HepG2 (cell line): ENCODE data around the gene C20orf96. TPM values are rescaled to one million over a fixed set of nuclear protein-coding genes. Genes with fewer than 3 reads are reported as not detected.

ENCODE experiments used
- GLMP ChIP-seq: sonication (generic); formaldehyde crosslinking; IDR thresholded peaks from 2 replicates; pipeline ENCODE4 v1.9.0; 2021; ENCODE audit warnings: missing genetic modification reagents, mild to moderate bottlenecking, borderline replicate concordance
- IRF1 ChIP-seq: sonication (generic); formaldehyde crosslinking; IDR thresholded peaks from 2 replicates; pipeline ENCODE4 v1.4.0; 2020; ENCODE audit warnings: low read depth, mild to moderate bottlenecking, missing genetic modification reagents
- KLF13 ChIP-seq: sonication (generic); formaldehyde crosslinking; IDR thresholded peaks from 2 replicates; pipeline ENCODE4 v1.4.0; 2020; ENCODE audit warnings: mild to moderate bottlenecking, missing genetic modification reagents
- MIXL1 ChIP-seq: IDR thresholded peaks from 2 replicates; pipeline ENCODE4 v1.6.1; 2016
- MXD4 ChIP-seq: IDR thresholded peaks from 2 replicates; pipeline ENCODE4 v1.6.1; 2016; ENCODE audit warnings: mild to moderate bottlenecking, missing biosample characterization, missing genetic modification reagents
- PCBP1 ChIP-seq: fragments of 200-400 bp; formaldehyde crosslinking; IDR thresholded peaks from 2 replicates; pipeline ENCODE4 v1.6.1; 2017; ENCODE audit warnings: mild to moderate bottlenecking, low read depth, low read length, borderline replicate concordance
- PCBP2 ChIP-seq: fragments of 200-400 bp; formaldehyde crosslinking; optimal IDR thresholded peaks from 2 replicates; pipeline ENCODE3; 2018; ENCODE audit warnings: low read length, low read depth; ENCODE audit not compliant: poor library complexity, severe bottlenecking
- RFXANK ChIP-seq: IDR thresholded peaks from 2 replicates; pipeline ENCODE4 v1.6.1; 2016
- SETDB1 ChIP-seq: sonication (generic); formaldehyde crosslinking; IDR thresholded peaks from 2 replicates; pipeline ENCODE4 v1.5.1; 2020; ENCODE audit warnings: missing genetic modification reagents, mild to moderate bottlenecking, borderline replicate concordance
- SNAI1 ChIP-seq: sonication (generic); formaldehyde crosslinking; IDR thresholded peaks from 2 replicates; pipeline ENCODE4 v1.5.0; 2020; ENCODE audit warnings: mild to moderate bottlenecking, missing genetic modification reagents, borderline replicate concordance
- TBL1XR1 ChIP-seq: fragments of 150-350 bp; IDR thresholded peaks from 2 replicates; pipeline ENCODE4 v1.6.1; 2014; ENCODE audit warnings: borderline replicate concordance, low read length; ENCODE audit not compliant: partially characterized antibody
- XRCC5 ChIP-seq: fragments of 200-400 bp; formaldehyde crosslinking; optimal IDR thresholded peaks from 2 replicates; pipeline ENCODE3; 2017; ENCODE audit warnings: mild to moderate bottlenecking, low read length
- ZBTB4 ChIP-seq: sonication (generic); formaldehyde crosslinking; IDR thresholded peaks from 2 replicates; pipeline ENCODE4 v1.4.0; 2020; ENCODE audit warnings: missing genetic modification reagents, mild to moderate bottlenecking, borderline replicate concordance
- ZMYM2 ChIP-seq: sonication (generic); formaldehyde crosslinking; IDR thresholded peaks from 2 replicates; pipeline ENCODE4 v1.8.0; 2022; ENCODE audit warnings: mild to moderate bottlenecking, missing genetic modification reagents
- ZNF180 ChIP-seq: sonication (generic); formaldehyde crosslinking; IDR thresholded peaks from 2 replicates; pipeline ENCODE4 v1.4.0; 2020; ENCODE audit warnings: low read depth, missing genetic modification reagents, borderline replicate concordance
- ZNF224 ChIP-seq: sonication (generic); formaldehyde crosslinking; IDR thresholded peaks from 2 replicates; pipeline ENCODE4 v1.5.0; 2020; ENCODE audit warnings: mild to moderate bottlenecking, missing genetic modification reagents
- ZNF282 ChIP-seq: fragments of 450-650 bp; IDR thresholded peaks from 2 replicates; pipeline ENCODE4 v1.6.1; 2018; ENCODE audit not compliant: partially characterized antibody
- ZNF337 ChIP-seq: sonication (generic); formaldehyde crosslinking; IDR thresholded peaks from 2 replicates; pipeline ENCODE4 v1.5.1; 2020; ENCODE audit warnings: missing genetic modification reagents, low read depth, mild to moderate bottlenecking, borderline replicate concordance
- ZNF383 ChIP-seq: sonication (generic); formaldehyde crosslinking; IDR thresholded peaks from 2 replicates; pipeline ENCODE4 v1.4.0; 2020; ENCODE audit warnings: missing genetic modification reagents, mild to moderate bottlenecking, borderline replicate concordance
- ZNF496 ChIP-seq: sonication (generic); formaldehyde crosslinking; IDR thresholded peaks from 2 replicates; pipeline ENCODE4 v1.8.1; 2023; ENCODE audit warnings: mild to moderate bottlenecking, moderate library complexity, missing genetic modification reagents; ENCODE audit not compliant: insufficient replicate concordance
- ZNF564 ChIP-seq: sonication (generic); formaldehyde crosslinking; IDR thresholded peaks from 2 replicates; pipeline ENCODE4 v1.8.1; 2023; ENCODE audit warnings: mild to moderate bottlenecking, missing genetic modification reagents
- ZNF615 ChIP-seq: sonication (generic); formaldehyde crosslinking; IDR thresholded peaks from 2 replicates; pipeline ENCODE4 v1.5.0; 2020; ENCODE audit warnings: mild to moderate bottlenecking, missing genetic modification reagents, borderline replicate concordance
- ZNF766 ChIP-seq: sonication (generic); formaldehyde crosslinking; IDR thresholded peaks from 2 replicates; pipeline ENCODE4 v1.5.0; 2020; ENCODE audit warnings: missing genetic modification reagents, borderline replicate concordance
- ZNF775 ChIP-seq: sonication (generic); formaldehyde crosslinking; IDR thresholded peaks from 2 replicates; pipeline ENCODE4 v1.4.0; 2020; ENCODE audit warnings: missing genetic modification reagents, mild to moderate bottlenecking, moderate library complexity, borderline replicate concordance
- ZNF792 ChIP-seq: IDR thresholded peaks from 2 replicates; pipeline ENCODE4 v1.6.1; 2016
- ZNF816 ChIP-seq: sonication (generic); formaldehyde crosslinking; IDR thresholded peaks from 2 replicates; pipeline ENCODE4 v1.8.0; 2022; ENCODE audit warnings: missing genetic modification reagents, mild to moderate bottlenecking, borderline replicate concordance
- polyA plus RNA-seq, 8 experiments: library from polyadenylated mRNA; depleted of rRNA in 3 of 8; stranded (reverse) in 7 of 8; unstranded in 1 of 8; fragments of >200 nt; fragmentation: Illumina TruSeq in 4 of 8; extraction: Trizol in 4 of 8; gene quantifications; 2 replicates each; pipeline versions ENCODE4 v1.2.1 to v1.2.3, GENCODE V29; 2011 to 2016; ENCODE audit warnings: low read depth in 4 of 8, missing spikeins in 1 of 8, mixed read lengths in 1 of 8; ENCODE audit not compliant: insufficient read depth in 1 of 8
- total RNA-seq, 5 experiments: library from RNA; depleted of rRNA; stranded (reverse); fragments of >200 nt; fragmentation: Illumina TruSeq; extraction: Trizol; gene quantifications; 2 replicates each; pipeline ENCODE4 v1.2.3, GENCODE V29; 2016; ENCODE audit warnings: low read depth in 1 of 5

C20orf96 gene
- total and polyA plus RNA-seq, 2 of the 13 experiments (the other 11 are each of a cell fraction or from before 2014, with no cell fraction given): 3.8 to 20.6 TPM

- TF ChIP-seq XRCC5 (no peak), RFXANK (CRISPR knock-in tag) (peak; percentile 99), ZNF766 (CRISPR knock-in tag) (no peak; the same call in 1 of the 2 replicates), TBL1XR1 (peak; percentile 14), PCBP2 (peak; percentile 38), MIXL1 (no peak), SNAI1 (CRISPR knock-in tag) (peak; percentile 11), ZNF337 (CRISPR knock-in tag) (no peak), ZNF775 (CRISPR knock-in tag) (no peak), ZNF383 (CRISPR knock-in tag) (no peak), ZNF615 (no peak), ZNF224 (no peak), IRF1 (no peak), ZNF180 (CRISPR knock-in tag) (peak; percentile 40; the same call in 1 of the 2 replicates), ZMYM2 (CRISPR knock-in tag) (no peak), SETDB1 (CRISPR knock-in tag) (no peak), ZNF496 (CRISPR knock-in tag) (no peak), MXD4 (CRISPR knock-in tag) (no peak), ZNF282 (no peak), ZNF792 (CRISPR knock-in tag) (no peak), ZBTB4 (CRISPR knock-in tag) (peak; percentile 63; the same call in 1 of the 2 replicates), ZNF564 (CRISPR knock-in tag) (0 out of 2 replicates have a peak, but pooled peaks have one; percentile 45), ZNF816 (CRISPR knock-in tag) (no peak), KLF13 (peak; percentile 21; the same call in 1 of the 2 replicates), GLMP (CRISPR knock-in tag) (no peak), PCBP1 (0 out of 2 replicates have a peak, but pooled peaks have one; percentile 38)
Observed at GRCh38 chr20:325045-325888, 34.7 kb upstream of the C20orf96 start, which contains the start of gene SOX12 (continued).
